ENCODE measurements around the gene PGAM2. TPM values are rescaled to one million over a fixed set of nuclear protein-coding genes. Genes with fewer than 3 reads are reported as not detected.

Gene PGAM2
- total and polyA plus RNA-seq, 2 experiments from 2014 or later: 2.9 to 7.8 TPM

DNA sequence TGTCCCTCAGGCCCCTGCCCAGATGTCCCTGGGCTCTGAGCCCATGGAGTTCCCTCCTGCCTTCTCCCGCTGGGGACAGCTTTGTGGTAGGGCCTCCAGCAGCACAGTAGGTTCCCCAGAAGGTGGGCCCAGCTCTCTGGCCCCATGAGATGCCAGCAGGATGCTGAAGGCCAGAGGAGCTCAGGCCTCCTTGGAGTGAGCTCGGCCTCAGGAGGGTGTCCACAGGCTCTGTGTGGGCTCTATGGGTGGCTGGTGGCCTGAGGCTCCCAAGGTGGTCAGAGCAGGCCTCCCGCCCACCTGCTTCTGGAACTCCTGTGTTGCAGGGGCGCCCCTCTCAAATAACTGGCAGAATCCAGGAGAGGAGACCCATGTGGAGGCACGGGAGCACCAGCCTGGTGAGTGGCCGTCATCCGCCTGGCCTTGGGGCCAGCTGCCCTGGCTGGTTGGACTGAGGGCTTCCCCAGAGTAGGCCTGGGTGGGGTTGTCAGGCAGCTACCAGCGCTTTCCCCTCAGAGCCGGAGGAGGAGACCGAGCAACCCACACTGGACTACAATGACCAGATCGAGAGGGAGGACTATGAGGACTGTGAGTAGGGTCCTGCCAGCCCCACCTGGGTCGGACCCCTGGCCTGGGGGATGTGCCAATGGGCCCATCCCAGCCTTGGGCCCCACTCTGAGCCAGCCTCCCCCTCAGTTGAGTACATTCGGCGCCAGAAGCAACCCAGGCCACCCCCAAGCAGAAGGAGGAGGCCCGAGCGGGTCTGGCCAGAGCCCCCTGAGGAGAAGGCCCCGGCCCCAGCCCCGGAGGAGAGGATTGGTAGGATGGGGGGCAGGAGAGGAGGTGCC lies 42.0 kb upstream of the PGAM2 start (continued):
- TF ChIP-seq, protein P1, sequence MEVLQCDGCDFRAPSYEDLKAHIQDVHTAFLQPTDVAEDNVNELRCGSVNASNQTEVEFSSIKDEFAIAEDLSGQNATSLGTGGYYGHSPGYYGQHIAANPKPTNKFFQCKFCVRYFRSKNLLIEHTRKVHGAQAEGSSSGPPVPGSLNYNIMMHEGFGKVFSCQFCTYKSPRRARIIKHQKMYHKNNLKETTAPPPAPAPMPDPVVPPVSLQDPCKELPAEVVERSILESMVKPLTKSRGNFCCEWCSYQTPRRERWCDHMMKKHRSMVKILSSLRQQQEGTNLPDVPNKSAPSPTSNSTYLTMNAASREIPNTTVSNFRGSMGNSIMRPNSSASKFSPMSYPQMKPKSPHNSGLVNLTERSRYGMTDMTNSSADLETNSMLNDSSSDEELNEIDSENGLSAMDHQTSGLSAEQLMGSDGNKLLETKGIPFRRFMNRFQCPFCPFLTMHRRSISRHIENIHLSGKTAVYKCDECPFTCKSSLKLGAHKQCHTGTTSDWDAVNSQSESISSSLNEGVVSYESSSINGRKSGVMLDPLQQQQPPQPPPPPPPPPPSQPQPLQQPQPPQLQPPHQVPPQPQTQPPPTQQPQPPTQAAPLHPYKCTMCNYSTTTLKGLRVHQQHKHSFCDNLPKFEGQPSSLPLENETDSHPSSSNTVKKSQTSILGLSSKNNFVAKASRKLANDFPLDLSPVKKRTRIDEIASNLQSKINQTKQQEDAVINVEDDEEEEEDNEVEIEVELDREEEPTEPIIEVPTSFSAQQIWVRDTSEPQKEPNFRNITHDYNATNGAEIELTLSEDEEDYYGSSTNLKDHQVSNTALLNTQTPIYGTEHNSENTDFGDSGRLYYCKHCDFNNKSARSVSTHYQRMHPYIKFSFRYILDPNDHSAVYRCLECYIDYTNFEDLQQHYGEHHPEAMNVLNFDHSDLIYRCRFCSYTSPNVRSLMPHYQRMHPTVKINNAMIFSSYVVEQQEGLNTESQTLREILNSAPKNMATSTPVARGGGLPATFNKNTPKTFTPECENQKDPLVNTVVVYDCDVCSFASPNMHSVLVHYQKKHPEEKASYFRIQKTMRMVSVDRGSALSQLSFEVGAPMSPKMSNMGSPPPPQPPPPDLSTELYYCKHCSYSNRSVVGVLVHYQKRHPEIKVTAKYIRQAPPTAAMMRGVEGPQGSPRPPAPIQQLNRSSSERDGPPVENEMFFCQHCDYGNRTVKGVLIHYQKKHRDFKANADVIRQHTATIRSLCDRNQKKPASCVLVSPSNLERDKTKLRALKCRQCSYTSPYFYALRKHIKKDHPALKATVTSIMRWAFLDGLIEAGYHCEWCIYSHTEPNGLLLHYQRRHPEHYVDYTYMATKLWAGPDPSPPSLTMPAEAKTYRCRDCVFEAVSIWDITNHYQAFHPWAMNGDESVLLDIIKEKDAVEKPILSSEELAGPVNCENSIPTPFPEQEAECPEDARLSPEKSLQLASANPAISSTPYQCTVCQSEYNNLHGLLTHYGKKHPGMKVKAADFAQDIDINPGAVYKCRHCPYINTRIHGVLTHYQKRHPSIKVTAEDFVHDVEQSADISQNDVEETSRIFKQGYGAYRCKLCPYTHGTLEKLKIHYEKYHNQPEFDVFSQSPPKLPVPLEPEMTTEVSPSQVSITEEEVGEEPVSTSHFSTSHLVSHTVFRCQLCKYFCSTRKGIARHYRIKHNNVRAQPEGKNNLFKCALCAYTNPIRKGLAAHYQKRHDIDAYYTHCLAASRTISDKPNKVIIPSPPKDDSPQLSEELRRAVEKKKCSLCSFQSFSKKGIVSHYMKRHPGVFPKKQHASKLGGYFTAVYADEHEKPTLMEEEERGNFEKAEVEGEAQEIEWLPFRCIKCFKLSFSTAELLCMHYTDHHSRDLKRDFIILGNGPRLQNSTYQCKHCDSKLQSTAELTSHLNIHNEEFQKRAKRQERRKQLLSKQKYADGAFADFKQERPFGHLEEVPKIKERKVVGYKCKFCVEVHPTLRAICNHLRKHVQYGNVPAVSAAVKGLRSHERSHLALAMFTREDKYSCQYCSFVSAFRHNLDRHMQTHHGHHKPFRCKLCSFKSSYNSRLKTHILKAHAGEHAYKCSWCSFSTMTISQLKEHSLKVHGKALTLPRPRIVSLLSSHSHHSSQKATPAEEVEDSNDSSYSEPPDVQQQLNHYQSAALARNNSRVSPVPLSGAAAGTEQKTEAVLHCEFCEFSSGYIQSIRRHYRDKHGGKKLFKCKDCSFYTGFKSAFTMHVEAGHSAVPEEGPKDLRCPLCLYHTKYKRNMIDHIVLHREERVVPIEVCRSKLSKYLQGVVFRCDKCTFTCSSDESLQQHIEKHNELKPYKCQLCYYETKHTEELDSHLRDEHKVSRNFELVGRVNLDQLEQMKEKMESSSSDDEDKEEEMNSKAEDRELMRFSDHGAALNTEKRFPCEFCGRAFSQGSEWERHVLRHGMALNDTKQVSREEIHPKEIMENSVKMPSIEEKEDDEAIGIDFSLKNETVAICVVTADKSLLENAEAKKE (CRISPR knock-in tag; IDR thresholded peaks at IDR 0.05): no peak
- no peak for TF ChIP-seq EZH2phosphoT487 (IDR thresholded peaks at IDR 0.05; ENCODE audit: unreplicated experiment)

DNA sequence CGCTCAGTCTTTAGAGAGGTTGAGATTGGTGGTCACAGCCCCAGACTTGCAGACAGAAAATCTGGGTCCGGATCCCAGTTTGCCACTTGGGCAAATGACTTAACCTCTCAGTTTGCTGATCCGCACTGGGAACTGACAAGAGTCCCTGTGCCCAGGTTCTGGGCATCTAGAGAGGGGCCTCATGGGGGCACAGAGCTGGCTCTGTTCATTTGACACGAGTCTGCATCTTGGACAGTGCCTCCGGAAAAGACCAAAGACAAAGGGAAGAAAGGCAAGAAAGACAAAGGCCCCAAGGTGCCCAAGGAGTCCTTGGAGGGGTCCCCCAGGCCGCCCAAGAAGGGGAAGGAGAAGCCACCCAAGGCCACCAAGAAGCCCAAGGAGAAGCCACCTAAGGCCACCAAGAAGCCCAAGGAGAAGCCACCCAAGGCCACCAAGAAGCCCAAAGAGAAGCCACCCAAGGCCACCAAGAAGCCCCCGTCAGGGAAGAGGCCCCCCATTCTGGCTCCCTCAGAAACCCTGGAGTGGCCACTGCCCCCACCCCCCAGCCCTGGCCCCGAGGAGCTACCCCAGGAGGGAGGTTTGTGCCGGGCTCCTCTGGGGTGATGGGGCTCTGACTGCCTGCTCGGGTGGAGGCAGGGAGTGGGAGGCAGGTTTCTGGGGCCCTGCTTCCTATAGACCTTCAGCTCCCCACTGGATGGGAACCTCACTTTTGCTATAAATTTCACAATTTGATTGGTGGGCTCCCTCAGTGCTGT lies 41.1 kb upstream of the PGAM2 start:
- Histone ChIP-seq H3K4me2 (no peak overlapping the region), H3K9me2 (ENCODE audit: insufficient read depth) (no peaks in the 10 kb centered on the region)

More for the DNA sequence above, 41.1 kb upstream of the PGAM2 start:
- Mint-ChIP-seq H3K9me3 (no peaks in the 10 kb centered on the region), H3K4me3 (no peak overlapping the region; the same call in 2 of the 3 replicates), H3K27ac (no peak overlapping the region), H3K36me3 (ENCODE audit: low read depth) (peaks cover 9% of the 10 kb centered on the region; the same call in 2 of the 3 replicates), H3K27me3 (ENCODE audit: insufficient read depth, low read depth, poor library complexity) (peaks cover 18% of the 10 kb centered on the region), H3K4me1 (peaks cover 13% of the 10 kb centered on the region)
- H3K4me3 ChIP-seq: no peak overlapping the region
- no peaks in the 10 kb centered on the region for H3K36me3 ChIP-seq (ENCODE audit: insufficient read depth)
- H3K4me1 ChIP-seq (ENCODE audit: insufficient read depth): peaks cover 8% of the 10 kb centered on the region; the same call in 1 of the 2 replicates
- H3K79me2 ChIP-seq (replicated peaks; ENCODE audit: insufficient read depth): no peaks in the 10 kb centered on the region; the same call in 1 of the 2 replicates
- DNase-seq (ENCODE audit: low spot score) (no peak), ATAC-seq (no peak)
- H4K20me1 ChIP-seq (replicated peaks; ENCODE audit: insufficient read depth): no peaks in the 10 kb centered on the region
- H3K27ac ChIP-seq (ENCODE audit: low read depth): no peak overlapping the region
- peaks cover 9% of the 10 kb centered on the region; the same call in 1 of the 2 replicates for H3K27me3 ChIP-seq (ENCODE audit: insufficient read depth)
- TF ChIP-seq POLR2AphosphoS5 (IDR thresholded peaks at IDR 0.05; ENCODE audit: low read depth): no peak
- TF ChIP-seq EZH2 (IDR thresholded peaks at IDR 0.05; ENCODE audit: low read depth, unreplicated experiment): no peak
- no peak for TF ChIP-seq STAT1 (IDR thresholded peaks at IDR 0.05; ENCODE audit: unreplicated experiment)
- TF ChIP-seq, protein P2, sequence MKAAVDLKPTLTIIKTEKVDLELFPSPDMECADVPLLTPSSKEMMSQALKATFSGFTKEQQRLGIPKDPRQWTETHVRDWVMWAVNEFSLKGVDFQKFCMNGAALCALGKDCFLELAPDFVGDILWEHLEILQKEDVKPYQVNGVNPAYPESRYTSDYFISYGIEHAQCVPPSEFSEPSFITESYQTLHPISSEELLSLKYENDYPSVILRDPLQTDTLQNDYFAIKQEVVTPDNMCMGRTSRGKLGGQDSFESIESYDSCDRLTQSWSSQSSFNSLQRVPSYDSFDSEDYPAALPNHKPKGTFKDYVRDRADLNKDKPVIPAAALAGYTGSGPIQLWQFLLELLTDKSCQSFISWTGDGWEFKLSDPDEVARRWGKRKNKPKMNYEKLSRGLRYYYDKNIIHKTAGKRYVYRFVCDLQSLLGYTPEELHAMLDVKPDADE (IDR thresholded peaks at IDR 0.05): no peak
- no peak for TF ChIP-seq JUNB (IDR thresholded peaks at IDR 0.05; ENCODE audit: unreplicated experiment)
- no peaks in the 10 kb centered on the region for H3F3A ChIP-seq (replicated peaks; ENCODE audit: low read depth)
- H2AFZ ChIP-seq: no peak overlapping the region
